Motor neuron (in vitro differentiated cells): ENCODE results near the gene PRG2. TPM values are rescaled to one million over a fixed set of nuclear protein-coding genes. Genes with fewer than 3 reads are reported as not detected.
"Not testable (repeated sequence)": the region's sequence is repeated elsewhere in the genome, so short reads cannot be mapped to it uniquely, and the experiment has no call there.

Experiments
- ATAC-seq, 8 experiments: fragments of 200-7000 bp; cut with Tn5 transposase; replicated peaks in 6 of 8; 2 replicates each; pipeline ENCODE4 v1.8.0; 2021; ENCODE audit warnings: mild to moderate bottlenecking in 8 of 8, moderate library complexity in 8 of 8
- H3K27ac ChIP-seq, 2 donors: fragments of 250-450 bp; sonication (Bioruptor Pico); 2 replicates each; pipeline ENCODE4 v1.9.0; 2021; ENCODE audit warnings: antibody characterized with exemption in 2 of 2, mild to moderate bottlenecking in 2 of 2, moderate library complexity in 1 of 2
- H3K4me1 ChIP-seq, 2 donors: fragments of 250-450 bp; sonication (Bioruptor Pico); replicated peaks in 1 of 2; 2 replicates each; pipeline ENCODE4 v1.6.1; 2021; ENCODE audit warnings: antibody characterized with exemption in 2 of 2, mild to moderate bottlenecking in 2 of 2, moderate library complexity in 1 of 2
- H3K4me3 ChIP-seq, 5 donors: fragments of 250-450 bp; sonication (Bioruptor Pico); 2 replicates each; pipeline ENCODE4 v1.9.0; 2021; ENCODE audit warnings: antibody characterized with exemption in 5 of 5, mild to moderate bottlenecking in 5 of 5, moderate library complexity in 4 of 5
- whole genome bisulfite sequencing, 10 experiments: fragments of 450-650 bp; shearing (Covaris generic); methylation state at CpG; one replicate each; pipeline ENCODE4 v1.0.0; 2022; 5-methylcytosine and 5-hydroxymethylcytosine counted together
- in situ Hi-C, 9 experiments: fragments of 400-800 bp; cut with MboI; loops; one replicate each; pipeline ENCODE4 v1.15.0; 2021; ENCODE audit warnings: low sequenced_read_pairs in 9 of 9, low pct_unique_long_range_greater_than_20kb in 2 of 9; ENCODE audit not compliant: unreplicated experiment in 9 of 9
- total RNA-seq, 8 experiments: library from RNA; unstranded; fragments of 300-600 nt; gene quantifications; 2 replicates each; pipeline versions ENCODE4 v1.2.3 to v1.2.4, GENCODE V29; 2022

The PRG2 gene
- total RNA-seq, 8 experiments from 2014 or later: 0.18 to 1.1 (median 0.29) TPM; not detected in 5

DNA sequence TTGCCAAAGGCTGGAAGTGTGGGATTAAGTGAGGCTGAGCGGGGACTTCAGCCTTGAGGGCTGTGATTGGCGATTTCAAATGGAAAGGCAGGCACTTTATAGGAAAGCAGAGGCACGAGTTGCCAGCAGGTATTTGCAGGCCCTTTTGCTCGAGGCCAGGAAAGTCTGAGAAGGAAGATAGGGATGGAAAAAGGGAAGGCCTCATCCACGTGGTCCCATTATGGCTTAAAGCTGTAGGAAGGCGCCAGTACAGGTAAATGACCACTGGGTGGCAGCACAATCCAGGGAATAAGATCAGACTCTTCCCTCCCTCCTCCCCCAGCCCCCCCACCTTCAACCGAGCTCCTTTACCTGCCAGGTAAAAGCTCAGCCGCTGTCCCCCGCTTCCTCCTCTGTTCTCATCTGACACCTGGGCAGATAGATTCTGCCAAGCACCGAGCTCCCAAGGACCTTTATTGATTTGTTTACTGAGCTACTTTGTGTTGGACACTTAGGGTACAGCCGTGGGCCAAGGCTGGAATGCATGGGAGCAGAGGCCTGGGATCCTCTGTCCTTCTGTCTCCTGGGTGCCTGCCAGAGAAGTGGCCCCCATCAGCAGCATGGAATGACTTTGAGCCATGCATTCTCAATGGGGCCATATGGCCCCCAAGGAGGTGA is 44.8 kb downstream of the PRG2 start:
- Histone ChIP-seq H3K27ac (no peak overlapping the region), H3K4me1 (peaks cover 33% of the 10 kb centered on the region in 2 donors), H3K4me3 (no peak overlapping the region)
- ATAC-seq: peak; percentile 48 to 89 (median 58)
- 0 to 100% (median 31%) methylated on average over 1 to 8 of the region's 11 CpGs; no CpG with 5 or more reads in 2 of the 10 experiments for WGBS, 10 experiments
- in situ Hi-C loops: loop anchor here in 2 of 9 experiments (25.0 kb wide), 2 partner anchors 117 to 167 kb away; partner anchors contain the start of genes RTN4RL2 (in 1 of the 2) and SLC43A1 (in 1 of the 2)

DNA sequence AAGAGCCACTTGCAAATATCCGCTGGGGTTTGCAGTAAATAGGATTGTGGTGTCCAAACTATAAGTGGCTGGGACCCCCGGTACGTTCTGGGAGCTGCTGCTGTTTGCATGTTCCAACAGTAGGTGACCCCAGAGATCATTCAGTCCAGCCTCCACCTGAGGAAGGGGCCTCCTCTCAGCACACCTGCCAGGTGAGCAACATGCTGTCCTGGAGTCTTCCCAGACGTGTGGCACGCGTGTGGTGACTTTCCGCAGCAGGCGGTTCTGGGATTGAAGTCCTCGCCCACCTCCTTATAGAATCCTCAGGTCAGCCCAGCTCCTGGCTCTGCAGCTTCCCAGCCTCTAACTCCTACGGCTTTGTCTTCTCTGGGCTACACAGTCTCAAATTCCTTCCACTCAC is 45.6 kb downstream of the PRG2 start:
- WGBS, 10 experiments: 95 to 100% (median 96%) methylated on average over 2 to 3 of the region's 10 CpGs; no CpG with 5 or more reads in 7 of the 10 experiments
- no peak for ATAC-seq
- in situ Hi-C loops: loop anchor here in 2 of 9 experiments (25.0 kb wide), 2 partner anchors 117 to 167 kb away; partner anchors contain the start of genes RTN4RL2 (in 1 of the 2) and SLC43A1 (in 1 of the 2)
- peaks cover 36 to 39% of the 10 kb centered on the region in 2 donors for H3K4me1 ChIP-seq
- no peak overlapping the region for H3K4me3 ChIP-seq
- H3K27ac ChIP-seq: no peak overlapping the region

DNA sequence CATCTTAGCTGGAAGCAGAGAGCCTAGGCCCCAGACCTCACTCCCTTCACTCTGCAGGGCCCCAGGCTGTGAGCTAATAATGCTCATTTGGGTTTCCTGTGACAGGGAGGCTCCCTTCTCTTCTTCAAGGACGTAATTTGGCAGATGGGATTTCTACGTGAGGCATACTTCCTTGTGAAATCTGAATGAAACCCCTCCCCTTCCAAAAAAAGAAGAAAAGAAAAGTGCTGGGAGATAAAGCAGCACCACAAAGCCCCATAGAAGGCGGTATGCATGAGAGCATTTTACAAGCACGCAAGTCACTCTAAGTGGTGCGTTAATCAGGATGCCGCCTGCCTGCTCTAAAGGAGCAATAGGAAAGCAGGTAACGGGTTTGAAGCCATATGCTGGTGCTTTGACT is 46.6 kb downstream of the PRG2 start:
- WGBS, 10 experiments: 40 to 73% (median 55%) methylated on average over 1 to 7 of the region's 7 CpGs; no CpG with 5 or more reads in 3 of the 10 experiments
- ATAC-seq: peak in 2 of 8 experiments; percentile 14 to 41

DNA sequence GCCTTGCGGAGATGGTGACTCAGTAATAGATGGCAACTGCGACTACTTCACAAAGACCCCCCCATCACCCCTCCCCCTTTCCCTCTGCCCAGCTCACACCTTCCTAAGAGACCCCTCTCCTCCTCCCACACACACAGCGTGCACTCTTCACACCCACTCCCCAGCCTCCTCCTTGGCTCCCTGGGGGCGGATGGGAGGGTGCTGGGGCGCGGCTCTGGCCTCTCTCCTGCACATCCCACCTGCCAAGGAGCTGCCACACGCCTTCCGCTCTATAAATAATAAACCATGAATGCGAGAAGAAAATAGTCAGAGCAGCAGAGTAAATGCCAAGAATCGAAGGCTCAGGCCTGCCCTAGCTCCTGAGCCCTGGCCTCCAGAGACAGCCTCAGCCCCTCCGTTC is 47.7 kb downstream of the PRG2 start:
- in situ Hi-C loops: loop anchor here in 2 of 9 experiments (25.0 kb wide), 2 partner anchors 120 to 170 kb away; partner anchors contain the start of genes RTN4RL2 (in 1 of the 2) and SLC43A1 (in 1 of the 2)
- no peak for ATAC-seq
- H3K4me3 ChIP-seq: no peak overlapping the region
- H3K4me1 ChIP-seq: peaks cover 47 to 50% of the 10 kb centered on the region in 2 donors
- WGBS, 10 experiments: 40 to 100% (median 56%) methylated on average over 1 to 2 of the region's 11 CpGs; no CpG with 5 or more reads in 6 of the 10 experiments
- H3K27ac ChIP-seq: no peak overlapping the region

More for the DNA sequence above, 46.6 kb downstream of the PRG2 start:
- in situ Hi-C loops: loop anchor here in 2 of 9 experiments (25.0 kb wide), 2 partner anchors 118 to 168 kb away; partner anchors contain the start of genes RTN4RL2 (in 1 of the 2) and SLC43A1 (in 1 of the 2)
- Histone ChIP-seq H3K27ac (peak overlapping the region in 1 of 2 donors; percentile 34), H3K4me1 (peaks cover 41 to 44% of the 10 kb centered on the region in 2 donors), H3K4me3 (no peak overlapping the region)

DNA sequence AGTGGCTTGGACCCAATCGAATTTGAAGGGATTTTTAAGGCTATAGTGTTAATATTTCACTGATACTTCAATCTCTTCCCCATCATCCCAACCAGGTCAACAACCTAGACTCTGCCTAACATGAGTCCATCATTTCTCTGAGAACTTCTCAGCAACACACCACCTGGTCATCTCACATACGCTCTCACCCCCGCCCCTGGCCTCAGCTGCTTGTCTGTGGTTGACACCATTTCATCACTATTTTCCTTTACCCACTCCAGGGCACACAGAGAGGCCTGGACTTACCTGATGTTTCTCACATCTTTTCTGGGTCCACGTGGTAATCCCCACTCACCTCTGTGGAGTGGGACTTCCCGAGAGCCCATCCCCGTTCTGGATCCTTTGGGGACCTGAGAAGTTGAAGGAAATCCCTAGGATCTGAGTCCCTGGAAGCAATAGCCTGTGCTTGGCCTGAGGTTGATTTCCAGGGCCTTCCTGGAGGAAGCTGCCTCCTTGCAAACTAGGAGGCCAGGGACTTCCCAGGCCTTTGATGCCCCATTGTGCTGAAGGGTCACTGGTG is 49.1 kb downstream of the PRG2 start:
- Histone ChIP-seq H3K4me1 (peaks cover 54 to 55% of the 10 kb centered on the region in 2 donors), H3K4me3 (peak overlapping the region in 1 of 5 donors; percentile 29), H3K27ac (no peak overlapping the region)
- no peak for ATAC-seq
- in situ Hi-C loops: loop anchor here in 2 of 9 experiments (25.0 kb wide), 2 partner anchors 121 to 171 kb away; partner anchors contain the start of genes RTN4RL2 (in 1 of the 2) and SLC43A1 (in 1 of the 2)
- WGBS, 10 experiments: 0 to 88% (median 80%) methylated on average over 1 to 3 of the region's 6 CpGs; no CpG with 5 or more reads in 5 of the 10 experiments

DNA sequence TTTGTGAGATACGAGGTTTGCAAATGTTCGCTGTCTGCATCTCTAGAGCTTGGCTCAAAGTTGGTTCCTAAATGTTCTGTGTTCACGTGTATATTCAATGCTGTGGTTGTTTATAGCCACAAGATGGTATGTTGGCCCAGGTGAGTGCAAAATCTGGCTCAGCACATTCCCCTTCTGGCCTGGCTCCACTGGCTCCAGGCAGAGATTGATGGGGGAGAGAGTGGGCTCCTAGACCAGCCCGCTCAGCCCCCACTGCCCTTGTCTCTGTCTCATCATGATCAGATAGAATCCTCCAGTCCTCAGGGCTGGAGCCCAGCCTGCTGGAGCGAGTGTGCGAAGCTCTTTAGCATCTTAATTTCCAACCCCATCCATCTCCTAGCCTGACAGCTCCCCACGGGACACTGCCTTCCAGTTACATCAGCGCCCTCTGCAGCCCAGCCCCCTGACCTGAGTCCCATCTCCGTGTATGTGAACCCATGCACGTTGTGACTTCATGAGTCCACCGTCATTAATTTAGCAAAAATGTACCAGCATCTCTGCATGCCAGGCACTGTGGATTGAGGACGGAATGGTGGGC is 50.3 kb downstream of the PRG2 start:
- Histone ChIP-seq H3K4me1 (peaks cover 52 to 55% of the 10 kb centered on the region in 2 donors), H3K27ac (peak overlapping the region; percentile 70 to 85), H3K4me3 (peak overlapping the region in 4 of 5 donors; percentile 4 to 29 (median 20))
- ATAC-seq: peak; percentile 37 to 86 (median 84)
- 7 to 54% (median 30%) methylated on average over 2 to 11 of the region's 12 CpGs; no CpG with 5 or more reads in 3 of the 10 experiments for WGBS, 10 experiments
- in situ Hi-C loops: loop anchor here in 2 of 9 experiments (25.0 kb wide), 2 partner anchors 122 to 172 kb away; partner anchors contain the start of genes RTN4RL2 (in 1 of the 2) and SLC43A1 (in 1 of the 2)

DNA sequence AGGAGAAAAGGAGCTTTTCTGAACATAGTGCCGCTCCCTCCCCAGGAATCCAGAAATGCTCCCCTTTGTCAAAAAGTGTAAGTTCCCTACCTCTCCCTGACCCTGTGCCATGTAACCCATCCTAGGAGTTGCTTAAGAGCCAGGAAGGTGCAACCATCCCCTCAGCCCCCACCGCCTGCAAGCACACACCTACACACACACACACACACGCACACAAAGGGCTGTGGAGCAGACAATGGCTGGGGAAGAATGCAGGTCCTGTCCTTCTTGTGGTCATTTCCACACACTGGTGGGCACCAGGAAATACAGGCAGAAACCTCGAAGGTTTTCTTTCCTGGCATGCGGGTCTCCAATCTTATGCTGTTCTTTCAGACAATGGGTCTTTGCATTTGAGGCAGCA is 51.1 kb downstream of the PRG2 start:
- peak overlapping the region; percentile 73 to 85 for H3K27ac ChIP-seq
- no peak for ATAC-seq
- in situ Hi-C loops: loop anchor here in 2 of 9 experiments (25.0 kb wide), 2 partner anchors 123 to 173 kb away; partner anchors contain the start of genes RTN4RL2 (in 1 of the 2) and SLC43A1 (in 1 of the 2)
- H3K4me3 ChIP-seq: peak overlapping the region in 4 of 5 donors; percentile 3 to 29 (median 20)
- H3K4me1 ChIP-seq: peaks cover 55 to 58% of the 10 kb centered on the region in 2 donors
- WGBS, 10 experiments: 65 to 80% (median 73%) methylated on average over 1 to 3 of the region's 5 CpGs; no CpG with 5 or more reads in 6 of the 10 experiments

DNA sequence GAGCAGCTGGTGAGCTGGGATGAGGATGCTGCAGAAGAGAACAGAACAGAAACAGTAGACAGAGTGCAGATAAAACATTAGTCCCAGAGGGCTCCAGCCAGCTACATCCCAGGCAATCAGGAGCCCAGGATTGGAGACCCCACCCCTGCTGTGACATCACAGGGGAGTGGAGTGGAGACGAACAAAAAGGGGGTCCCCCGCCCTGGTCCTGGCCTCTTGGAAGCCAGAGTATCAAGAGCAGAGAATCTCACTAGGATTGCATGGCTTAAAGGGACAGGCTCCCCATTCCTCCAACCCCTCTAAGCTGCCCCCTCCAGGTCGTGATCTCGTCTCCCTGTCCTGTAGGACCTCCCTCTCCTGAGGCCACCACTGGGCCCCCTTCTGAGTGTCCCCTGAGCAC is 52.3 kb downstream of the PRG2 start, which contains the start of gene P2RX3:
Gene P2RX3, plus strand, starts transcription at position 211 of the 400 bp plus-strand sequence. CDS start 199 bp downstream, outside the sequence.
- Histone ChIP-seq H3K27ac (peak within 1 kb of the TSS; percentile 73 to 85), H3K4me3 (peak within 1 kb of the TSS in 4 of 5 donors; percentile 5 to 29 (median 20)), H3K4me1 (peaks cover 49 to 50% of the 10 kb centered on the region in 2 donors)
- WGBS, 10 experiments: 0 to 38% methylated on average over 1 to 2 of the region's 4 CpGs; no CpG with 5 or more reads in 8 of the 10 experiments
- peak in 3 of 8 experiments; percentile 24 to 40 (median 25) for ATAC-seq
- in situ Hi-C loops: loop anchor here in 2 of 9 experiments (25.0 kb wide), 2 partner anchors 124 to 174 kb away; partner anchors contain the start of genes RTN4RL2 (in 1 of the 2) and SLC43A1 (in 1 of the 2)

DNA sequence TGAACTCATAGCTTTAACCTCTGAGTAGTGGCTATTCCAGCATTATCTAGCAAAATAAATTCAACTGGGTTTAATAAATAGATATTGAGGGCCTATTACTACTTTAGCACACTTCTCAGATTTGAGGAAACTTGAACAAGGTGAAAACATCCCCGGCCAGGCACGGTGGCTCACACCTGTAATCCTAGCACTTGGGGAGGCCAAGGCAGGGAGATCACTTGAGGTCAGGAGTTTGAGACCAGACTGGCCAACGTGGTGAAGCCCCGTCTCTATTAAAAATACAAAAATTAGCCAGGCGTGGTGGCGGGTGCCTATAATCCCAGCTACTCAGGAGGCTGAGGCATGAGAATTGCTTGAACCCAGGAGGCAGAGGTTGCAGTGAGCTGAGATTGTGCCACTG is 53.6 kb downstream of the PRG2 start:
- 80 to 100% (median 92%) methylated on average over 2 to 6 of the region's 6 CpGs; no CpG with 5 or more reads in 3 of the 10 experiments for WGBS, 10 experiments
- not testable (repeated sequence) for ATAC-seq, H3K27ac ChIP-seq, H3K4me3 ChIP-seq
- H3K4me1 ChIP-seq: peaks cover 41 to 45% of the 10 kb centered on the region in 2 donors
- in situ Hi-C loops: loop anchor here in 2 of 9 experiments (25.0 kb wide), 2 partner anchors 125 to 175 kb away; partner anchors contain the start of genes RTN4RL2 (in 1 of the 2) and SLC43A1 (in 1 of the 2)
